SIG-M5 (cell line): ENCODE data around the gene PAQR3.
"Not testable (repeated sequence)": the region's sequence is repeated elsewhere in the genome, so short reads cannot be mapped to it uniquely, and the experiment has no call there.

Source experiments
- DNase-seq: peaks from one replicate; lab custom pipeline; 2025; lab: John Stamatoyannopoulos, UW

PAQR3 gene

DNA sequence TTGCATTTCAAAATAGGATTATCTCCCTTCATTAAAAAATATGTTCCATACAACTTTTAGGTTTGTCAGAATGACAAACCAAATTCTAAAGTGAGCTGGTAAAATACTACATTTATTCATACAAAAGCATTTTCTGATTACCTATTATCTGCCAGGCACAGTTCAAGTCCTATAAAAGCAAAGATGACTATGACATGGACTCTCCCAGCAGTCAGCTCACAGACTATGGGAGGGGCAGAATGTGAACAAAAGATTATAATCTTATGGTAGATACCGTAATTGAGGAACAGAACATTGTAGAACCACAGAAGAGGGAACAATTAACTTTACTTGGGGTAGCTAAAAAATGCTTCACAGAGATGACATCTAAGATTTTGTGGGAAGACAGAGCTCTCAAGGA is 12.4 kb downstream of the PAQR3 start:
- DNase-seq = no peak

- no peak for DNase-seq
Observed at GRCh38 chr4:78923464-78924312, 15.6 kb downstream of the PAQR3 start.

DNA sequence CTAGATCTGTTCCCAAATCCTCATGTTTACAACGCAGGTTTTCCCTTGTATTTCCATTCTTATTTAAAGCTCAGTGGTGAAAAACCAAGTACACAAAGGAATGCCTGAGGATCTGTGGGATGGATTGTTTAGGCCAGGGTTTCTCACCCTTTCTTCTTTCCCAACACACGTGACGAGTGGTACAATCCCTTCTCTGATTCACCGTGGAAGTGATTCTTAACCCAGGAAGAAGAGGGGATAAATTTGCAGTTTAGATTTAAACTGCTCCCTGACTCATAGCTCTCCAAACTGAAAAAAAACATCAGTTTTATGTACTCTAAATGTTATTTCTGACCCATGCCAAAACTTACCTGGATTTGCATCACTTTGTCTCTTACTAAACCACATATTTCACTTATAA is 17.0 kb downstream of the PAQR3 start:
- DNase-seq = no peak

DNA sequence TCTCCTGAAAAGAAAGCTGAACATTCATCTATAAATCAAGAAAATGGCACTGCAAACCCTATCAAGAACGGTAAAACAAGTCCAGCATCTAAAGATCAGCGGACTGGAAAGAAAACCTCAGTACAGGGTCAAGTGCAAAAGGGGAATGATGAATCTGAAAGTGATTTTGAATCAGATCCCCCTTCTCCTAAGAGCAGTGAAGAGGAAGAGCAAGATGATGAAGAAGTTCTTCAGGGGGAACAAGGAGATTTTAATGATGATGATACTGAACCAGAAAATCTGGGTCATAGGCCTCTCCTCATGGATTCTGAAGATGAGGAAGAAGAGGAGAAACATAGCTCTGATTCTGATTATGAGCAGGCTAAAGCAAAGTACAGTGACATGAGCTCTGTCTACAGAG is 28.6 kb downstream of the PAQR3 start:
- DNase-seq = no peak

DNA sequence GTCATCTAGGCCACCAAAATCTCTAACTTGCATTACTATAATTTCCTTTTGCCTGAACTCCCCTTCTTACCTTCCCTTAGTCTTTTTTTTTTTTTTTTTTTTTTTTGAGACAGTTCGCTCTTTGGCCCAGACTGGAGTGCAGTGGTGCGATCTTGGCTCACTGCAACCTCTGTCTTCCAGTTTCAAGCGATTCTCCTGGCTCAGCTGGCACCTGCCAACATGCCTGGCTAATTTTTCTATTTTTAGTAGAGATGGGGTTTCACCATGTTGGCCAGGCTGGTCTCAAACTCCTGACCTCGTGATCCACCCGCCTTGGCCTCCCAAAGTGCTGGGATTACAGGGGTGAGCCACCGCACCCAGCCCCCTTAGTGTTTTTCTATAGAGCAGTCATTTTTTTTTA is 30.3 kb downstream of the PAQR3 start:
- DNase-seq = not testable (repeated sequence)

GRCh38 chr4:78907638-78908037 is 31.6 kb downstream of the PAQR3 start:
- DNase-seq = no peak

DNA sequence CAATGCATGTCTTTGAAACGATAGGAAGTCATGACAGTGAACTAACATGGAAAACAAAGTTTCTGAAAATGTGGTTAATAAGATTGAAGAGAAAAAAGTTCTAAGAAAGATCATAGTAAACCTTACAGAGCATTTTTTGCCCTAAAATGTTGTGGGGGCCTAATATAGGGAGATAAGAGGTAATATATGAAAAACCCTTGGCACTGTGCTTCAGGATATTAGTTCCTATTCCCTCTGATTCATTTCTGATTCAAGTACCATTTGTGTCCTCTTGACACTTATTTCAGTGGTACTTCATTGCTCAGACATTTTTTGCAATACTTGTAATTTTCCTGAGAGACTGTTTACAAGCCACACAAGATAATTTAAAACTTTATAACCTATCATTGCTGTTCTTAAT is 35.1 kb downstream of the PAQR3 start:
- no peak for DNase-seq

GRCh38 chr4:78902298-78902697 is 36.9 kb downstream of the PAQR3 start:
- no peak for DNase-seq

DNA sequence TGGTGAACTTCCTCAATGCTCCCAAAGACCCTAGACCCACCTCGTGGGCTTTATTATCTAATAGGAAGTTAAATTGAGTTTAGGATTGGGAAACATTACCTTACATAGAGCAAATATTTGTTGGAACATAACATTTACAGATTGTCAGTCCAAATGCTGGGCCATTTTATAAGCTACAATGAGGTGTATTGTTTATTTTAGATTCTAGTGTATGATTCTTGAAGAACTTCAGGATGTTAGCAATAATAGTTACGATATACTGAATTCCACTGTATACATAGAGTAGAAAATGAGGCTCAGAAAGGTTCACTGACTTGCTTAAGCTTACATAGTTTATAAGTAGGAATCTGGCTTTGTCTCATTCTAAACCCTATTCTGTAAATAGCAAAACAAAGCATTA is 37.4 kb downstream of the PAQR3 start:
- DNase-seq = no peak

DNA sequence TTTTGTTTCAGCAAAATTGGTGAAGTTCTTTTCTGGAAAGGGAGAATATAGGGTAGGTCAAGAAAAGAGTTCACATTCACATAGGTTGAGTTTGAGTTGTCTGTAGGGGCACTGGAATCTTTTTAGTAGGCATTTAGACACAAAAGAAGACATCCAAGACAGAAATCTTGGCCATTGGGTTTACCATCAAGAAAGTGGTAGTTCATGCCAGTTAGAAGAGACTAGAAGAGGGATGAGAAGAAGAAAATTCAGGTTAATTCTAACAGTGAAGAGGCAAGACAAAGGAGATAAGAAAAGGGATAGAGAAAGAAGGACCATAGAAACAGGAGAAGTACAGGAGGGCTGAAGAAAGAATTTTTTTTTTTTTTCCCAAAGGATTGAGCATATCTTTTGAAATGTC is 39.9 kb downstream of the PAQR3 start:
- DNase-seq = no peak

- DNase-seq = no peak
Observed at GRCh38 chr4:78889955-78890354, 49.3 kb downstream of the PAQR3 start.

DNA sequence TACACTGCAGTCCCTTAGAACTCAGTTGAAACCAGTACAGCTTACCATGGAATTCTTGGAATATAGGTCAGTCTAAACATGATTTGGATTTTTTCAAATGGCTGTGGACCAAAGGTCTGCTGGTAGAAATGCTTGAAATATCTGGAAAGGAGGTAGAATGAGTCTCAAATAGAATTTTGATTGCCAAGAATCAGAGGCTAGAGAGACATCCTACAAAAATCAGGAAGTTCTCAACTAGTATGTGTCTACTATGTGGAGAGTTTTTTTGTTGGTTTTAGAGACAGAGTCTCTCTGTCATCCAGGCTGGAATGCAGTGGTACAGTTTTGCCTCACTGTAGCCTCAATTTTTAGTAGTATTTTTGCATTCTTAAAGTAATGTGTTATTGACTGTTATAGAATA is 53.6 kb downstream of the PAQR3 start:
- DNase-seq = no peak

GRCh38 chr4:78880874-78881492 is 58.3 kb downstream of the PAQR3 start:
- DNase-seq = no peak

- DNase-seq = no peak
Observed at GRCh38 chr4:78878031-78878430, 61.2 kb downstream of the PAQR3 start.

DNA sequence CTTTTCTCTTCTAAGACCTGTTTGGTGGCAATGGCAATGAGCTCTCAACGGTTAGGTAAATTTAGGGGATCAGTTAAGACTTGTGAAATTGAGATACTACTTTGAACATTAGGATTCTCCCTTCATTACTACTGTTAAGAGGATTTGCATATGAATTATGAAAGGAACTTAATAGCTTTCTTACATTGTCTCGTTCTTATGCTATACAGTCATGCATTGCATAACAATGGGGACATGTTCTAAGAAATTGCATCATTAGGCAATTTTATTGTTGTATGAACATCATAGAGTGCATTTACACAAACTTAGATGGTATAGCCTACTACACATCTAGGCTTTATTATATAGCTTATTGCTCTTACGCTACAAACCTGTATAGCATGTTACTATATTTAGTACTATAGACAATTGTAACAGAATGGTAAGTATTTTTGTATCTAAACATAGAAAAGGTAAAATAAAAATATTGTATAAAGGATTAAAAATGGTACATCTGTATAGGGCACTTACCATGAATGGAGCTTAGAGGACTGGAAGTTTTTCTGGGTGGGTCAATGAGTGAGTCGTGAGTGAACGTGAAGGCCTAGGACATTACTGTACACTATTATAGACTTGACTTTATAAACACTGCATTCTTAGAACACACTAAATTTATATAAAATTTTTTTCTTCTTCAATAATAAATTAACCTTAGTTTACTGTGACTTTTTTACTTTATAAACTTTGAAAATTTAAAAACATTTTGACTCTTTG is 62.5 kb downstream of the PAQR3 start:
- DNase-seq = no peak

DNA sequence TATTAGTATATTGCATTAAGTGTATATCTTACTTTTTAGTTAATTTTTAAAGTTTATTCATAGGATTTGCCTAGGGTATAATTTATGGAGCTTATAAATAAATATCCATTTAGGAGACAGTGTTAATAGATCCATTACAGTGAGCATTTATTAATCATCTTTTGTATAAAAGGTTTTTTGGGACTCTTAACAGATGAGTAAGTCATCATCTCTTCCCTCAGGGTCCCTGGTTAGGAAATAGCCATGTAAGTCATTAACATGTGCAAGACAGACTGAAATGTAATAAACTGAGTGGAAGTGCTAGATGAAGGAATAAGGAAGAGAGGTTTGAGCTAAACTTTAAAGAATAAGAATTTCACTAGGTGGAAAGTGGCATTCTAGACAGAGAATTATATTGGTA is 69.2 kb downstream of the PAQR3 start:
- no peak for DNase-seq

DNA sequence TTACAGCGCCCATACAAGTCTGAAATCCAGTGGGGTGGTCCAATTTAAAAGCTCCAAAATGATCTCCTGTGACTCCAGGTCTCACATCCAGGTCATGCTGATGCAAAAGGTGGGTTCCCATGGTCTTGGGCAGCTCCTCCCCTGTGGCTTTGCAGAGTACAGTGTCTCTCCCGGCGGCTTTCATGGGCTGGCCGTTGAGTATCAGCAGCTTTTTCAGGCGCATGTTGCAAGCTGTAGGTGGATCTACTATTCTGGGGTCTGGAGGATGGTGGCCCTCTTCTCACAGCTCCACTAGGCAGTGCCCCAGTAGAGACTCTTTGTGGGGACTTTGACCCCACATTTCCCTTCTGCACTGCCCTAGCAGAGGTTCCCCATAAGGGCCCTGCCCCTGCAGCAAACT is 70.5 kb downstream of the PAQR3 start:
- not testable (repeated sequence) for DNase-seq

DNA sequence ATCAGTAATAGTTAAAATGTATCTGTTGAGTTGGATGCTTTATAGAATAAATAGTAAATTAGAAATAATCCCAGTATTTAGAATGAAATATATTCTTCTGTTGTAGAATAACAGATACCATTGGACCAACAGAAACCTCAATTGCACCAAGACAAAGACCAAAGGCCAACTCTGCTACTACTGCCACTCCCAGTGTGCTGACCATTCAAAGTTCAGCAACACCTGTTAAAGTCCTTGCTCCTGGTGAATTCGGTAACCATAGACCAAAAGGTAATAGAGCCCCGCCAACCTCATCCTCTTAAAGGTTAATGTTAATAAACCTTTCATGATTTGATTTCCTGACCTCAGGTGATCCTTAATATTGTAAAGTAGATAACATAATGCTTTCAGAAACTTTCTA is 73.8 kb downstream of the PAQR3 start:
- no peak for DNase-seq

DNA sequence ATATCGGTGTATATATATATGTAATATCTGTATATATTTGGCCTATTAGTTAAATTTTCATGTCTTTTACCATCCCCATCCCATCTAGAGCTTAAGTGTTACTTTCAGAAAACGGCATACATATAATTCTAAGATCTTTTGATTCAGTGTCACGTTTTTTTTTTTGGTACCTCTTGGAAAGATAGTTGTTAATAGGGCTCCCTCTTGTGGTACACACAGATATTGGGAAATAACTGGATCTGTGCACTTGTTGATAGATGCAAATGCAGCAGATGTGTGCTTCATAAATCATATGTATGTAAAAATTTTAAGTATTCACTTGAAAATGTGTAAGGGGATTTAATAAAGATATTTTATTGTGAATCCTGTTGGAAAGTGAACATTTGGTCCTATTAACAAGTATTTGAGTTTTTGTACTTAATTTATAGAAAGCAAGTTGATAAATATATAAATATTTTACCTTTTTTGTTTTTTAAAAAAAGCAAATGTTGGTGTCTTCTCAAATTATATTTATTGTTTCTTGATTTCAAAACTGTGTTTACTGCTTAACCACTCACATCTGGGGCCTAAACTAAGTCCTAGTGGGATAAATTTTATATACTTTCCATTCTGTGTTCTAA is 74.7 kb downstream of the PAQR3 start:
- DNase-seq = peak; percentile 0

DNA sequence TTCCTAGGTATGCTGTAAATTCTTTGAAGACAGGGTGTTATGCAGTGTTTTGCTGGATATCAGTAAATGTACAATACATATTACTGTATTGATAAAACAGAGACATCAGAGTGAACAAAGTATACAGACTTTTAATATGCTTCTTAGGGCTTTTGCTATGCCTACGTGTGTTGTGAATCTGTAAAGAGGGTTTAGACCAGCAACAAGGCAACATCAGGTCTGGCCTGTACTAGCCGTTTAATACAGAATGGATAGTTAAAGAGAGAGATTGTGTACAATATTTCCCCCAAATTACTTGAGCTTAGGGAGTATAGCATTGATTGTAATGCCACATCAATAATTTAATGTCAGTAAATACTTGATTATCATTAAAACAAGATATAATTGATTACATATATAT is 75.2 kb downstream of the PAQR3 start:
- DNase-seq = no peak

DNA sequence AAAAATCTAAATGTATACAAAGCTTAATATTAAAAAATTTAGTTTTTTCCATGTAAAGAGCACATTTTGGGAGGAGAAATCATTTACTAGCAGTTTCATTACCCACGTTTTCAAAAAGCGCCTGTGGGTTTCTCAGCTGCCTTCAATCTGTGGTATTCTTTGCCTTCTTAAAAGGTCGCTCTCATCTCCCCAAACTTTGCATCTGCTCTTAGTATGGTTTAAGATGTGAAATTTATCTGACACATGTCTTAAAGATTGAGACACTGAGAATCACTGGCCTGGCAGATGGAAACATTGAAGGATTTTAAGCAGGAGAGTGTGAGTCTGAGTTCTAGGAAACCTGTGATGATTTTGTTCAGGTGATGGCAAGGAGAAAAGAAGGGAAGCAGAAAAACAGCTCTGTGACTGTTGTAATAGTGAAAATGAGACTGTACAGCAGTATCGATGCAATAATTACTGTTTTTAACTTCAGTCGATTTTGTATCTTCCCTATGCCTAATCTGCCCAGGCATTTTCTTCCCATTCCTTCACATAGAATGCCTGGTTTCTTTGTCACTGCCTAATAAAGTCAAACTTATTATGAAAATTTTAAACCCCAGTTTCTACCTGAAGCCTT is 75.9 kb downstream of the PAQR3 start:
- DNase-seq = no peak

- no peak for DNase-seq
Observed at GRCh38 chr4:78862314-78862737, 76.9 kb downstream of the PAQR3 start.
